Activated T-cell treated with anti-CD3 and anti-CD28 coated beads for 48 hours (primary cell): ENCODE data around the gene ARFGAP1.
"Not testable (repeated sequence)": the region's sequence is repeated elsewhere in the genome, so short reads cannot be mapped to it uniquely, and the experiment has no call there.

Experiments used
- DNase-seq: peaks from one replicate; pipeline ENCODE4 v3.0.0-alpha.2; 2020; ENCODE audit warnings: low read depth

The ARFGAP1 gene

GRCh38 chr20:63332488-63333240, 60.1 kb downstream of the ARFGAP1 start:
- DNase-seq: no peak

- no peak for DNase-seq
Measured at GRCh38 chr20:63333241-63333836, 60.7 kb downstream of the ARFGAP1 start.

GRCh38 chr20:63334356-63334755, 61.7 kb downstream of the ARFGAP1 start:
- DNase-seq: no peak

DNA sequence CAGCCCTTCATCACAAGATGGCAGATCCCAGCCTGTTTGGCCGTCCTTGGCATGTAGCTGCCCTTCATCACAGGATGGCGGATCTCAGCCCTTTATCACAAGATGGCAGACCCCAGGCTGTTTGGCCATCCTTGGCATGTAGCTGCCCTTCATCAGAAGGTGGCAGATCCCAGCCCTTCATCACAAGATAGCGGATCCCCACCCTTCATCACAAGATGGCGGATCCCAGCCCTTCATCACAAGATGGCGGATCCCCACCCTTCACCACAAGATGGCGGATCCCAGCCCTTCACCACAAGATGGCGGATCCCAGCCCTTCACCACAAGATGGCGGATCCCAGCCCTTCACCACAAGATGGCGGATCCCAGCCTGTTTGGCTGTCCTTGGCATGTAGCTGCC, 62.4 kb downstream of the ARFGAP1 start:
- not testable (repeated sequence) for DNase-seq

- DNase-seq: no peak
Measured at GRCh38 chr20:63335711-63336110, 63.1 kb downstream of the ARFGAP1 start.

GRCh38 chr20:63336232-63336752, 63.7 kb downstream of the ARFGAP1 start:
- DNase-seq: no peak

DNA sequence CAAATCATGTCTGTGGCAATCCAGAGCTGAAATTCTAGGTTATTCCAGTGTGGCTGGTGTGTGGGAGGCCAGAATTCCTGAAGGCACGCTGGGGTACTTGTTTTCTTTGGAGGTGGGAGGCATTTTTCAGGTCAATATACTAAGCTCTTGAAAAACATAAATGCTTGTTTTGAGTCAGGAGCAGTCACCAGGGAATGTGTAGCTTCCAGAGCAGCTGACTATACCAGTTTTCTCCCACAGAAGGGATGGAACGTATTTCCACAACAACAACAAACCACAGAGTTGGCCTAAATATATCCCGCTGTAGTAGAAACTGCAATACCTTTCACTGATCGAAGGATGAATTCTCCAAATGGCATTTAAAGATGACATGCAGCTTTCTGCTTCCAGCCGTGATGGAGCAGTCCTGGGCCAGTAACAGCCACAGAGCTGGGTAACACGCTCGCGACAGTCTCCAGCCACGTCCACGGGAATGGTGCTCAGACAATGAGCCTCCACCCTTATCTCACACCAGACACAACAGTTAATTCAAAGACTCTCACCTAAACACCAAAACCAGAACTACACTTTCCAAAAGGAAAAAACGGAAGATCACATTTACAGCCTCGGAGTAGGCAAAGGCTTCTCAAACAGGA, 65.3 kb downstream of the ARFGAP1 start:
- no peak for DNase-seq
